HepG2 (cell line): ENCODE data around the gene GTF2A2. TPM values are rescaled to one million over a fixed set of nuclear protein-coding genes. Genes with fewer than 3 reads are reported as not detected.

Source experiments
- ATAC-seq: fragments of 200-7000 bp; cut with Tn5 transposase; 3 replicates; pipeline ENCODE4 v1.9.1; 2020; ENCODE audit warnings: mild to moderate bottlenecking, moderate library complexity
- BruUV-seq: library from RNA; stranded (reverse); fragments of 400-500 nt; replicated peaks from 2 replicates; lab custom pipeline; 2021; lab: Mats Ljungman, UMichigan
- CTCF ChIA-PET: fragments of 300-600 bp; formaldehyde crosslinking; extraction: SDS; loops from one replicate; lab custom pipeline; 2021; ENCODE audit warnings: low total read pairs, inconsistent platforms, low intra/inter-chr PET ratio; lab: Yijun Ruan, JAX
- POLR2A ChIA-PET: fragments of 350-600 bp; sonication (Branson Sonifier 250); formaldehyde crosslinking; loops from one replicate; lab custom pipeline; 2020; ENCODE audit warnings: antibody characterized with exemption, inconsistent platforms; lab: Yijun Ruan, JAX
- DNase-seq: peaks from one replicate; pipeline ENCODE4 v3.0.0-alpha.2; 2015; ENCODE audit warnings: low spot score
- FAIRE-seq: peaks from 3 replicates; lab custom pipeline; 2011; peaks lifted over from hg19 to GRCh38; lab: Jason Lieb, UNC
- H2AFZ ChIP-seq: one replicate; pipeline ENCODE4 v1.6.1; 2011; ENCODE audit warnings: low read length, inconsistent platforms
- H3K27ac ChIP-seq: fragments of 300-600 bp; 3 replicates; pipeline ENCODE4 v1.8.0; 2011; ENCODE audit warnings: mixed run types, mild to moderate bottlenecking, mixed read lengths, low read length, inconsistent platforms; ENCODE audit not compliant: insufficient read depth; ENCODE audit errors: extremely low read length
- H3K27me3 ChIP-seq, 2 experiments: fragments of 200-600 bp in 1 of 2; 2 replicates in 1 of 2; 3 replicates in 1 of 2; pipeline versions ENCODE4 v1.6.0 to v1.8.0; 2011; ENCODE audit warnings: low read length in 2 of 2, mild to moderate bottlenecking in 2 of 2, moderate library complexity in 2 of 2, inconsistent platforms in 1 of 2; ENCODE audit not compliant: insufficient read depth in 2 of 2, control insufficient read depth in 1 of 2
- H3K36me3 ChIP-seq, 2 experiments: fragments of 200-600 bp in 1 of 2; replicated peaks in 1 of 2; 2 replicates in 1 of 2; 3 replicates in 1 of 2; pipeline versions ENCODE4 v1.5.1 to v1.8.0; 2011; ENCODE audit warnings: low read length in 2 of 2, inconsistent platforms in 1 of 2; ENCODE audit not compliant: insufficient read depth in 2 of 2, control insufficient read depth in 1 of 2
- H3K4me1 ChIP-seq: 2 replicates; pipeline ENCODE4 v1.5.1; 2012; ENCODE audit warnings: low read length, inconsistent platforms; ENCODE audit not compliant: insufficient read depth
- H3K4me2 ChIP-seq: 2 replicates; pipeline ENCODE4 v1.6.0; 2011; ENCODE audit warnings: low read depth, low read length, inconsistent platforms
- H3K4me3 ChIP-seq, 3 experiments: fragments of 200-600 bp in 1 of 3; sonication (generic), shearing (Covaris generic) in 1 of 3; replicated peaks in 1 of 3; 2 replicates each; pipeline ENCODE4 v1.5.1; 2011 to 2016; ENCODE audit warnings: low read length in 3 of 3, inconsistent platforms in 2 of 3, low read depth in 2 of 3, mild to moderate bottlenecking in 2 of 3, control low read depth in 1 of 3, mixed read lengths in 1 of 3; ENCODE audit not compliant: insufficient read depth in 1 of 3
- H3K79me2 ChIP-seq: one replicate; pipeline ENCODE4 v1.6.1; 2011; ENCODE audit warnings: low read length, inconsistent platforms; ENCODE audit not compliant: insufficient read depth
- H3K9ac ChIP-seq: 2 replicates; pipeline ENCODE4 v1.6.0; 2011; ENCODE audit warnings: mild to moderate bottlenecking, low read depth, low read length, inconsistent platforms; ENCODE audit not compliant: insufficient read depth
- H3K9me3 ChIP-seq: 2 replicates; pipeline ENCODE4 v1.5.1; 2012; ENCODE audit warnings: mild to moderate bottlenecking, low read length
- H4K20me1 ChIP-seq: 2 replicates; pipeline ENCODE4 v1.6.0; 2011; ENCODE audit warnings: inconsistent platforms, mild to moderate bottlenecking, low read length, moderate library complexity; ENCODE audit not compliant: insufficient read depth
- AGO2 ChIP-seq: fragments of 200-400 bp; formaldehyde crosslinking; optimal IDR thresholded peaks from 2 replicates; pipeline ENCODE3; 2017; ENCODE audit warnings: mild to moderate bottlenecking, low read depth, low read length, moderate library complexity
- BORCS8-MEF2B ChIP-seq: sonication (generic); formaldehyde crosslinking; IDR thresholded peaks from 2 replicates; pipeline ENCODE4 v1.8.0; 2022; ENCODE audit warnings: mild to moderate bottlenecking, missing genetic modification reagents
- ETV5 ChIP-seq: IDR thresholded peaks from 2 replicates; pipeline ENCODE4 v1.6.1; 2018; ENCODE audit warnings: missing biosample characterization, missing genetic modification reagents, inconsistent platforms, borderline replicate concordance
- FOXK2 ChIP-seq: fragments of 450-650 bp; IDR thresholded peaks from 2 replicates; pipeline ENCODE4 v1.6.1; 2016
- GATAD2A ChIP-seq: IDR thresholded peaks from 2 replicates; pipeline ENCODE4 v1.6.1; 2016
- MAFF ChIP-seq: IDR thresholded peaks from 2 replicates; pipeline ENCODE4 v1.6.1; 2011; ENCODE audit warnings: low read depth, low read length, improper control_type of control experiment
- SMARCC2 ChIP-seq: fragments of 450-650 bp; IDR thresholded peaks from 2 replicates; pipeline ENCODE4 v1.6.1; 2017; ENCODE audit warnings: antibody characterized with exemption, mild to moderate bottlenecking
- TAF1 ChIP-seq: sonication (generic); formaldehyde crosslinking; IDR thresholded peaks from 2 replicates; pipeline ENCODE4 v1.4.0; 2020; ENCODE audit warnings: missing genetic modification reagents
- TP53 ChIP-seq: sonication (generic); formaldehyde crosslinking; conservative IDR thresholded peaks from 2 replicates; pipeline ENCODE4 v1.4.0; 2020; ENCODE audit warnings: missing genetic modification reagents
- ZBTB21 ChIP-seq: sonication (generic); formaldehyde crosslinking; IDR thresholded peaks from 2 replicates; pipeline ENCODE4 v1.4.0; 2020; ENCODE audit warnings: missing genetic modification reagents
- ZBTB8A ChIP-seq: sonication (generic); formaldehyde crosslinking; IDR thresholded peaks from 2 replicates; pipeline ENCODE4 v1.4.0; 2020; ENCODE audit warnings: mild to moderate bottlenecking, low read depth, missing genetic modification reagents, borderline replicate concordance
- ZKSCAN8 ChIP-seq: IDR thresholded peaks from 2 replicates; pipeline ENCODE4 v1.6.1; 2016; ENCODE audit warnings: borderline replicate concordance, missing genetic modification reagents, missing compliant biosample characterization
- ZMYM3 ChIP-seq: sonication (generic); formaldehyde crosslinking; IDR thresholded peaks from 2 replicates; pipeline ENCODE4 v1.5.1; 2020; ENCODE audit warnings: mild to moderate bottlenecking, missing genetic modification reagents
- ZNF292 ChIP-seq: sonication (generic); formaldehyde crosslinking; IDR thresholded peaks from 2 replicates; pipeline ENCODE4 v1.8.1; 2022; ENCODE audit warnings: mild to moderate bottlenecking, low read depth, missing genetic modification reagents, borderline replicate concordance
- ZNF33B ChIP-seq: sonication (generic); formaldehyde crosslinking; IDR thresholded peaks from 2 replicates; pipeline ENCODE4 v1.5.1; 2020; ENCODE audit warnings: mild to moderate bottlenecking, missing genetic modification reagents
- ZNF782 ChIP-seq: sonication (generic); formaldehyde crosslinking; IDR thresholded peaks from 2 replicates; pipeline ENCODE4 v1.4.0; 2020; ENCODE audit warnings: missing genetic modification reagents, mild to moderate bottlenecking, borderline replicate concordance
- WGBS: methylation state at CpG from one replicate; pipeline ENCODE4 v1.1.6; 2017; ENCODE audit warnings: low lambda C conversion rate; 5-methylcytosine and 5-hydroxymethylcytosine counted together
- in situ Hi-C: cut with HindIII; loops from 2 replicates; pipeline ENCODE4 v1.10.0; 2017; ENCODE audit warnings: low pct_unique_long_range_greater_than_20kb; ENCODE audit not compliant: extremely low pct_ligation_motif_present
- intact Hi-C: fragments of 100-400 bp; cut with micrococcal nuclease; formaldehyde crosslinking; loops from one replicate; pipeline ENCODE4 v1.10.0; 2022; ENCODE audit not compliant: unreplicated experiment
- polyA plus RNA-seq, 8 experiments: library from polyadenylated mRNA; depleted of rRNA in 3 of 8; stranded (reverse) in 7 of 8; unstranded in 1 of 8; fragments of >200 nt; fragmentation: Illumina TruSeq in 4 of 8; extraction: Trizol in 4 of 8; gene quantifications; 2 replicates each; pipeline versions ENCODE4 v1.2.1 to v1.2.3, GENCODE V29; 2011 to 2016; ENCODE audit warnings: low read depth in 4 of 8, missing spikeins in 1 of 8, mixed read lengths in 1 of 8; ENCODE audit not compliant: insufficient read depth in 1 of 8
- total RNA-seq, 5 experiments: library from RNA; depleted of rRNA; stranded (reverse); fragments of >200 nt; fragmentation: Illumina TruSeq; extraction: Trizol; gene quantifications; 2 replicates each; pipeline ENCODE4 v1.2.3, GENCODE V29; 2016; ENCODE audit warnings: low read depth in 1 of 5
- TF ChIP-seq, protein P1 (sequence below): sonication (generic); formaldehyde crosslinking; IDR thresholded peaks from 2 replicates; pipeline ENCODE4 v1.9.0; 2021; ENCODE audit warnings: missing genetic modification reagents, borderline replicate concordance
- TF ChIP-seq, protein P2 (sequence below): sonication (generic); formaldehyde crosslinking; IDR thresholded peaks from 2 replicates; pipeline ENCODE4 v1.4.0; 2020; ENCODE audit warnings: missing genetic modification reagents; ENCODE audit errors: not compliant biosample characterization
- TF ChIP-seq, protein P3 (sequence below): sonication (generic); formaldehyde crosslinking; IDR thresholded peaks from 2 replicates; pipeline ENCODE4 v1.5.1; 2020; ENCODE audit warnings: mild to moderate bottlenecking, missing genetic modification reagents, borderline replicate concordance

Gene GTF2A2
- total and polyA plus RNA-seq, 2 of the 13 experiments (the other 11 are each of a cell fraction or from before 2014, with no cell fraction given) = 24.4 to 106 TPM

DNA sequence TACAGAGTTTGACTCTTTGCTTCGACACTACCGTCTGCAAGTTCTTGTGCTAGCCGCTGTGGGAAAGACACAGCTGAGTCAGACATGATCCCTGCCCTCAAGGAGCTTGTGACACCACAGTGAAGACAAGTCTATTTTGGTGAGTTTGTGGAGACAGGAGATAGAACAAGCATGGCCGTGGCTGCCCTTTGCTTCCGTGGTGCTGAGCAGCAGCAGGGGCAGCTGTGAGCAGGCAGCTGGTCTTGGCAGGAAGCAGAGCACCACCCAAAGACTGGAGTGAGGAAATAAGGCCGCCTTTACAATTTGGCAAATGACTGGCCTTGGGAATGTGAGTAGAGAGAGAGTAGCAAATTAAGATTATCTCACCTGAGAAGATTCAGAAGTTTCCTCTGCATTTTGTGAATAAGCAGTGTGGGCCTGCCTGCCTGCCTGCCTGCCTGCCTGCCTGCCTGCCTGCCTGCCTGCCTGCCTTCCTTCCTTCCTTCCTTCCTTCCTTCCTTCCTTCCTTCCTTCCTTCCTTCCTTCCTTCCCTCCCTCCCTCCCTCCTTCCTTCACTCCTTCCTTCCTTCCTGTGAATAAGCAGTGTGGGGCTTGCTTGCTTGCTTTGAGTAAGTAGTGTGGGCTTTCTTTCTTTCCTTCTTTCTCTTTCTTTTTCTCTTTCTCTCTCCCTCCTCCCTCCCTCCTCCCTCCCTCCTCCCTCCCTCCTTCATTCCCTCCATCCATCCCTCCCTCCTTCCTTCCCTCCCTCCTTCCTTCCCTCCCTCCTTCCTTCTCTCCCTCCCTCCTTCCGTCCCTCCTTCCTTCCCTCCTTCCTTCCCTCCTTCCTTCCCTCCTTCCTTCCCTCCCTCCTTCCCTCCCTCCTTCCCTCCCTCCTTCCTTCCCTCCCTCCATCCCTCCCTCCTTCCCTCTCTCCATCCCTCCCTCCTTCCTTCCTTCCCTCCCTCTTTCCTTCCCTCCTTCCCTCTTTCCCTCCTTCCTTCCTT is 47.3 kb downstream of the GTF2A2 start (continued):
- TF ChIP-seq, protein P1, sequence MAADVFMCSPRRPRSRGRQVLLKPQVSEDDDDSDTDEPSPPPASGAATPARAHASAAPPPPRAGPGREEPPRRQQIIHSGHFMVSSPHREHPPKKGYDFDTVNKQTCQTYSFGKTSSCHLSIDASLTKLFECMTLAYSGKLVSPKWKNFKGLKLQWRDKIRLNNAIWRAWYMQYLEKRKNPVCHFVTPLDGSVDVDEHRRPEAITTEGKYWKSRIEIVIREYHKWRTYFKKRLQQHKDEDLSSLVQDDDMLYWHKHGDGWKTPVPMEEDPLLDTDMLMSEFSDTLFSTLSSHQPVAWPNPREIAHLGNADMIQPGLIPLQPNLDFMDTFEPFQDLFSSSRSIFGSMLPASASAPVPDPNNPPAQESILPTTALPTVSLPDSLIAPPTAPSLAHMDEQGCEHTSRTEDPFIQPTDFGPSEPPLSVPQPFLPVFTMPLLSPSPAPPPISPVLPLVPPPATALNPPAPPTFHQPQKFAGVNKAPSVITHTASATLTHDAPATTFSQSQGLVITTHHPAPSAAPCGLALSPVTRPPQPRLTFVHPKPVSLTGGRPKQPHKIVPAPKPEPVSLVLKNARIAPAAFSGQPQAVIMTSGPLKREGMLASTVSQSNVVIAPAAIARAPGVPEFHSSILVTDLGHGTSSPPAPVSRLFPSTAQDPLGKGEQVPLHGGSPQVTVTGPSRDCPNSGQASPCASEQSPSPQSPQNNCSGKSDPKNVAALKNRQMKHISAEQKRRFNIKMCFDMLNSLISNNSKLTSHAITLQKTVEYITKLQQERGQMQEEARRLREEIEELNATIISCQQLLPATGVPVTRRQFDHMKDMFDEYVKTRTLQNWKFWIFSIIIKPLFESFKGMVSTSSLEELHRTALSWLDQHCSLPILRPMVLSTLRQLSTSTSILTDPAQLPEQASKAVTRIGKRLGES (CRISPR knock-in tag) = no peak
- TF ChIP-seq ZNF292 (CRISPR knock-in tag) (0 out of 2 replicates have a peak, but pooled peaks have one; percentile 34), ETV5 (0 out of 2 replicates have a peak, but pooled peaks have one; percentile 19), AGO2 (no peak), ZBTB8A (CRISPR knock-in tag) (no peak), MAFF (no peak), TP53 (CRISPR knock-in tag) (no peak), ZKSCAN8 (CRISPR knock-in tag) (no peak)

DNA sequence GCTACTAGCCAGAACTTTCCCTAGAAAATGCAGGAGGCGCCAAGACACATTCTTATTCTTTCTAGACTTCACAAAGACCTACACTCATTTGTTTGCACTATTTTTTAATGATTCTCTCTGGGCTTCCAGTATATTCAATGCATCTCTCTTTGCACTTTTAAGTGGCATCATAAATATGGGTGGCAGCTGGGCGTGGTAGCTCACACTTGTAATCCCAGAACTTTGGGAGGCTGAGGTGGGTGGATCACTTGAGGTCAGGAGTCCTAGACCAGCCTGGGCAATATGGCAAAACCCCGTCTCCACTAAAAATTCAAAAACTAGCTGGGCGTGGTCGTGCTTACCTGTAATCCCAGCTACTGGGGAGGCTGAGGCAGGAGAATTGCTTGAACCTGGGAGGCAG is 51.3 kb downstream of the GTF2A2 start:
- ATAC-seq = no peak
- TF ChIP-seq BORCS8-MEF2B (CRISPR knock-in tag) (no peak), ZNF782 (CRISPR knock-in tag) (no peak), FOXK2 (no peak), GATAD2A (CRISPR knock-in tag) (no peak), ZMYM3 (no peak), TAF1 (no peak), SMARCC2 (no peak), ZNF33B (CRISPR knock-in tag) (no peak), ZBTB21 (no peak)
- TF ChIP-seq, protein P2, sequence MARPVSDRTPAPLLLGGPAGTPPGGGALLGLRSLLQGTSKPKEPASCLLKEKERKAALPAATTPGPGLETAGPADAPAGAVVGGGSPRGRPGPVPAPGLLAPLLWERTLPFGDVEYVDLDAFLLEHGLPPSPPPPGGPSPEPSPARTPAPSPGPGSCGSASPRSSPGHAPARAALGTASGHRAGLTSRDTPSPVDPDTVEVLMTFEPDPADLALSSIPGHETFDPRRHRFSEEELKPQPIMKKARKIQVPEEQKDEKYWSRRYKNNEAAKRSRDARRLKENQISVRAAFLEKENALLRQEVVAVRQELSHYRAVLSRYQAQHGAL = no peak
- TF ChIP-seq, protein P3, sequence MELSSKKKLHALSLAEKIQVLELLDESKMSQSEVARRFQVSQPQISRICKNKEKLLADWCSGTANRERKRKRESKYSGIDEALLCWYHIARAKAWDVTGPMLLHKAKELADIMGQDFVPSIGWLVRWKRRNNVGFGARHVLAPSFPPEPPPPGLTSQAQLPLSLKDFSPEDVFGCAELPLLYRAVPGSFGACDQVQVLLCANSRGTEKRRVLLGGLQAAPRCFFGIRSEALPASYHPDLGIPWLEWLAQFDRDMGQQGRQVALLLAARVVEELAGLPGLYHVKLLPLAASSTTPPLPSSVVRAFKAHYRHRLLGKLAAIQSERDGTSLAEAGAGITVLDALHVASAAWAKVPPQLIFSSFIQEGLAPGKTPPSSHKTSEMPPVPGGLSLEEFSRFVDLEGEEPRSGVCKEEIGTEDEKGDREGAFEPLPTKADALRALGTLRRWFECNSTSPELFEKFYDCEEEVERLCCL (CRISPR knock-in tag) = no peak

More for the DNA sequence above, 51.3 kb downstream of the GTF2A2 start:
- Histone ChIP-seq H3K4me1 (peaks cover 6% of the 10 kb centered on the region; the same call in 1 of the 2 replicates), H3K79me2 (no peaks in the 10 kb centered on the region), H4K20me1 (no peaks in the 10 kb centered on the region), H3K9me3 (peaks cover 25% of the 10 kb centered on the region), H3K36me3 (no peaks in the 10 kb centered on the region), H3K4me2 (no peak overlapping the region), H3K9ac (no peak overlapping the region), H3K27me3 (no peaks in the 10 kb centered on the region), H2AFZ (no peak overlapping the region), H3K27ac (no peak overlapping the region), H3K4me3 (no peak overlapping the region)
- 79% methylated on average over 5 of the region's 5 CpGs for WGBS
- ChIA-PET CTCF (no interaction called here), POLR2A (no interaction called here)
- in situ Hi-C loops = no loop called here
- no peak for DNase-seq
- no peak for FAIRE-seq
- intact Hi-C loops = no loop called here
- BruUV-seq = no TSS peak
